ENCODE measurements around the gene CLK3. TPM values are rescaled to one million over a fixed set of nuclear protein-coding genes. Genes with fewer than 3 reads are reported as not detected.
"Not testable (repeated sequence)": the region's sequence is repeated elsewhere in the genome, so short reads cannot be mapped to it uniquely, and the experiment has no call there.

CLK3 gene
- total RNA-seq, 8 experiments from 2014 or later, result 61.4 to 116 (median 77.9) TPM

DNA sequence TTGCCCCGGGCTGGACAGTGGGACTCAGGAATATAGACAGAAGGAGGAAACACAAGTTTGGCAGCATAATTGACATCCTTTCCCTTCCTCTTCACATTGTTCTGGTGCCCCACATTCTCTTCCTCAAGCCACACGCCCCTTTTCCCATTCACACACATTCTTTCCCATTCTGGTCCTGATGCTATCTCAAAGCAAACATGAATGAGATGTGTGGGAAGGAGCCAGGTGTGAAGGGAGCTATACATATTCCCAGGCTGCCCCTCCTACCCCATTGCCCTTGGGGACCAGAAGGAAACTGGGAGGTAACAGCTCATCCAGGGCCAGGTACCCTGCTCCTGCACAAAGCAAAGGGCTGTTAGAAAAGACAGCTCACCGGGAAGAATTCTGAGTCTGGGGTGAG lies 23.4 kb upstream of the CLK3 start:
- H3K4me3 ChIP-seq, result no peak overlapping the region
- no peak overlapping the region for H3K27ac ChIP-seq
- peaks cover 14 to 18% of the 10 kb centered on the region in 2 donors for H3K4me1 ChIP-seq (replicated peaks in 1 of 2)
- in situ Hi-C loops (cut with MboI; ENCODE audit: low pct_unique_long_range_greater_than_20kb in 2 of 9, low sequenced_read_pairs in 9 of 9, unreplicated experiment in 9 of 9), result no loop called here
- 80 to 100% (median 100%) methylated on average over 1 of the region's 3 CpGs; no CpG with 5 or more reads in 5 of the 10 experiments for WGBS, 10 experiments
- ATAC-seq (replicated peaks in 6 of 8), result no peak

DNA sequence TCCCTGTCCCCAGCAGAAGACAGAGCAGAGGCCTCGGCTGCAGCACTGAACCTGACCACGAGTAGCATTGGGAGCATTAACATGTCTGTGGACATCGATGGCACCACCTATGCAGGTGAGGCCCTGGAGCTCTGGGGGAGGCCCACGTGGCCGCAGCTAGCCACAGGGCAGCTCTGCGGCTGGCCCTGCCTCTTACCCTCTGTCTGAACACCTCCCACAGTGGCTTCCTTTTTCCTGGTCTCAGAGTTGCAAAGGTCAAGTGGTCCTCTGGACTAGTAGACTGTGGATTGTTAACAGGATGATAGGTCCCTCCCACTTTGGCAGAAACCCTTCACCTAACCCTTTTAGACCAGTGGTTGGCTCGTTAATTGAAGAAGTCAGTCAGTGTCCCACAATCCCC lies 22.5 kb upstream of the CLK3 start:
- Histone ChIP-seq H3K4me3 (no peak overlapping the region), H3K4me1 (replicated peaks in 1 of 2) (peaks cover 19 to 20% of the 10 kb centered on the region in 2 donors), H3K27ac (no peak overlapping the region)
- in situ Hi-C loops (cut with MboI; ENCODE audit: low pct_unique_long_range_greater_than_20kb in 2 of 9, low sequenced_read_pairs in 9 of 9, unreplicated experiment in 9 of 9), result no loop called here
- no peak for ATAC-seq (replicated peaks in 6 of 8)
- WGBS, 10 experiments, result 67 to 100% (median 97%) methylated on average over 1 to 4 of the region's 7 CpGs; no CpG with 5 or more reads in 4 of the 10 experiments

DNA sequence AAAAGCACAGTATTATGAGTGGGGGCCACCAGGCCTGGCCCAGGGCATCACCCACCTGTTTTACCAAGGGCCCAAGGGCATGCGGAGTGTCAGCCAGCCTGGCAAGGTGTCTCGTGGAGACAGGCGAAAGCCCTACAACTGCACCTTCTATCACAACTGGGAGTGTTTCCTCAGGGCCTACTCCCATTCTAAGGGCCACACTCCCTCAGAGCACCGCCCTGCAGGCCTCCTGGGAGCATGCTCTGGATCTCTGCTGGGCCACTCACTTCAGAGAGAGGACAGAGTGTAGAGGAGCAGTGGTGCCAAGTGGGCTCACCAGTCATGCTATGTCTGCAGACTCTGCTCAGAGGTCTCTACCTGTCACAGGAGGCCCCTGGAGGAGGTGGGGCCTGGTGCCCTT lies 21.2 kb upstream of the CLK3 start:
- Histone ChIP-seq H3K4me1 (replicated peaks in 1 of 2) (peaks cover 12 to 19% of the 10 kb centered on the region in 2 donors), H3K4me3 (no peak overlapping the region), H3K27ac (no peak overlapping the region)
- WGBS, 10 experiments, result 100% methylated on average over 1 of the region's 4 CpGs; no CpG with 5 or more reads in 6 of the 10 experiments
- in situ Hi-C loops (cut with MboI; ENCODE audit: low pct_unique_long_range_greater_than_20kb in 2 of 9, low sequenced_read_pairs in 9 of 9, unreplicated experiment in 9 of 9), result no loop called here
- ATAC-seq (replicated peaks in 6 of 8), result no peak

DNA sequence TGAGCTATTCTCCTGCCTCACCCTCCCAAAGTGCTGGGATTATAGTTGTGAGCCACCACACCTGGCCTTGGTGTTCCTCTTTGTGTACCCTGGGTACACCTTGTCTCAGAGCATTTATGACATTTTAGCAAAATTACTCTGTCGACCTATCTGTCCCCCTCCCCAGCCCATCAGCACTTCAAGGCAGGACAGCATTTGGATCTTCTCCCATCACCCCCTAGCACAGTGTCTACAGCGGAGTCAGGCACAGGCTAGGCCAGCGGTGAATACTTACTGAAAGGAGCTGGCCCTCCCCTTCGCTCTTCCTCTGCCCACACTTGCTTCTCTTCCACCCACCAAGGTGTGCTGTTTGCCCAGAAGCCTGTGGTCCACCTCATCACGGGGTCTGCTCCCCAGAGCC lies 20.4 kb upstream of the CLK3 start:
- ATAC-seq (replicated peaks in 6 of 8), result no peak
- no peak overlapping the region for H3K4me3 ChIP-seq
- H3K4me1 ChIP-seq (replicated peaks in 1 of 2), result peaks cover 5 to 13% of the 10 kb centered on the region in 2 donors
- H3K27ac ChIP-seq, result no peak overlapping the region
- 83 to 100% (median 100%) methylated on average over 1 to 3 of the region's 5 CpGs; no CpG with 5 or more reads in 5 of the 10 experiments for WGBS, 10 experiments
- in situ Hi-C loops (cut with MboI; ENCODE audit: low pct_unique_long_range_greater_than_20kb in 2 of 9, low sequenced_read_pairs in 9 of 9, unreplicated experiment in 9 of 9), result no loop called here

DNA sequence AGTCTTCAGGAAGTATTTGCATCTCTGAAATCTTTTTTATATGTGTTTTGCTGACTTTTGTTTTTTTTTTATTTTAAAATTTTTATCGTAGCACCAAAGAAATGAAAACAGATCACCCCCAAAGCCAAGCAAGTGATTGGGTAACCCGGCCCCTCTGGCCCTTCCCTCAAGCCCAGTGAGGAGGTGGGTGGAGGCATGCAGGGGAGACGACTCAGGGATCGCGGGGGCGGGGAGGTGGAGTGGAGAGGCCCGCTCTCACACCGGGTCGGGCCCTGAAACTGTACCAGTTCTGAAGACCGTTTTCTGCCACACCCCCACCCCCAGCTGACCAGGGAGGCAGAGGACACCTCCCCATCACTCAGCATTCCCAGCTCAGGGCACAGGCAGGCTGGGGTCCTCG lies 18.9 kb upstream of the CLK3 start:
- H3K4me3 ChIP-seq; H3K27ac ChIP-seq; ATAC-seq (replicated peaks in 6 of 8); in situ Hi-C loops (cut with MboI; ENCODE audit: low pct_unique_long_range_greater_than_20kb in 2 of 9, low sequenced_read_pairs in 9 of 9, unreplicated experiment in 9 of 9): not testable (repeated sequence)
- peaks cover 5 to 13% of the 10 kb centered on the region in 2 donors for H3K4me1 ChIP-seq (replicated peaks in 1 of 2)
- WGBS, 10 experiments, result 60 to 100% (median 100%) methylated on average over 1 to 2 of the region's 11 CpGs; no CpG with 5 or more reads in 7 of the 10 experiments

DNA sequence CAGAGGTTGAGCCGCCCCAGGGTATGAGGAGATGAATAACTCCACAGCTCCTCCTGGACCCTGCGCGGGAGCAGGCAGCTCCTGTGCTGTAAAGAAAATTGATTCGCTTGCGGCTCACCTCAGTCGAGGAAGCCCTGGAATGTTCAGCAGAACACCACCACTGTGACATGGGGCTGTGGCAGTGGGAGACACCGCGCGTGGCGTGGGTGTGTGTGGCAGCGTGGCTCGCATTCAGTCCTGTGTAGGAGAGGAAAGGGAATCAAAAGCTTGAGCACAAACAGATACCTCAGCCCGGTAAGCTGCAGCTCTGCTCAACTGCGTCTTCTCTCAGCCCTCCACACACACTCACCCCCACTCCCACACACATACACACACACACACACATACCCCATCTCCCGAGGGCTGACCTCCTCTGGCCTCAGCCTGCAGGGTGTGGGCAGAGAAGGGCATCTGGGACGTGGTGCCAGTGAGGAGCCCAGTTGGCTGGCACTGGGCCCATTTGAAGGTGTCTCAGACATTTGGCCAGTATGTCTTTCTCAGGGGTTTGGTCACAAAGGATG lies 18.4 kb upstream of the CLK3 start:
- H3K4me1 ChIP-seq (replicated peaks in 1 of 2), result peaks cover 5 to 13% of the 10 kb centered on the region in 2 donors
- WGBS, 10 experiments, result 100% methylated on average over 1 of the region's 16 CpGs; no CpG with 5 or more reads in 9 of the 10 experiments
- H3K4me3 ChIP-seq; ATAC-seq (replicated peaks in 6 of 8); in situ Hi-C loops (cut with MboI; ENCODE audit: low pct_unique_long_range_greater_than_20kb in 2 of 9, low sequenced_read_pairs in 9 of 9, unreplicated experiment in 9 of 9); H3K27ac ChIP-seq: not testable (repeated sequence)

DNA sequence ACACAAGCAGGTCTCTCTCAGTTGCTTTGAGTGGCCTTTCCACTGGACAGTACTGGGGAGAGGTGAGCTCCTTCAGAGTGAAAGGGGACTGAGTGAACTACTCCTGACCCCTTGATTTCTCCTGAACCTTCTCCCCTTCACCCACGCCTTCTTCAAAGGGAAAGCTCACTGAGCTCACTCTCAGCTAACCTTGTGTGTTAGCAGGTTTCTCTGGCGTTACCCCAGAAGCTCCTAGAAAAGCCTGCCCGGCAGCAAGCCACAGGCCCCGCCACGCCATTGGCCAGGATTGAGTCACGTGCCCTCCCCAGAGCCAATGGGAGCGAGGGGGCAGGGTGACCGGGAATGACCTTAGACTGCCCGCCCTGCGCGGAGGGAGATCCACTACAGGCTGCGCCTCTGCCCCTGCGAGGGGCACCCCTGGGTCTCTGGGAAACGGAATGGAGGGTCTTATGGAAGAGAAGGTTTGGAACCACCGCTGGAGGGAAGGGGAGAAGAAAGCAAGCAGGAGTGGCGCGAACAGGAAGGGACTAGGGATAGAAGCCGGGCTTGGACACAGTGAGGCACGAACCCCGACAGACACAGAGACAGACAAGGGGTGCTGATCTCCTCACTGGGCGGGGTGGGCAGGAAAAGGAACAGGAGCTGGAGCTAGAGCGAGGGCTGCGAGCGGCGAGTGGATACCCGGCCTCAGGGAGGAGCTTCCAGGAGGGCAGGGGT lies 17.4 kb upstream of the CLK3 start:
- peak overlapping the region; percentile 20 to 39 (median 29) for H3K4me3 ChIP-seq
- ATAC-seq (replicated peaks in 6 of 8), result peak; percentile 95 to 98 (median 97)
- peaks cover 5 to 13% of the 10 kb centered on the region in 2 donors for H3K4me1 ChIP-seq (replicated peaks in 1 of 2)
- in situ Hi-C loops (cut with MboI; ENCODE audit: low pct_unique_long_range_greater_than_20kb in 2 of 9, low sequenced_read_pairs in 9 of 9, unreplicated experiment in 9 of 9), result no loop called here
- peak overlapping the region; percentile 78 to 80 for H3K27ac ChIP-seq
- 0 to 64% (median 2%) methylated on average over 1 to 15 of the region's 26 CpGs; no CpG with 5 or more reads in 5 of the 10 experiments for WGBS, 10 experiments

DNA sequence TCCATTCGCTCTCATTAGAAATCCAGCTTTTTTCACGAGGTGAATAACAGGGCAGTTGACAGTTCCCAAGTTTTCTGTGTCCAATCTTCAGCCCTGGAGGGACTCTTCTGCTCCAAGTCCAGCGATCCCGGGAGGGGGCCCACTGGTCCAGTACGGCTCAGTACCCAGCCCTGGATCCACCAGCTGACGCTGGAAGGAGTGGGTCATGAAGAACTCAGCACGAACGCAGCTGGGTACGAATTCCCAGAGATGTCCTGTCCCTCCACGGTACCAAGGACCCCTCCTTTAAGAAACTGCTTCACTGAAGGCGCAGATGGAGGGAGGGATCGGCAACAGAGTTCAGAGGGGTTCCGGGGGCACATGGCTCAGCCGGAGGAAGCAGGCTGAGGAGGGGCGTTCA lies 16.5 kb upstream of the CLK3 start:
- Histone ChIP-seq H3K4me3 (peak overlapping the region in 1 of 5 donors; percentile 31), H3K27ac (no peak overlapping the region), H3K4me1 (replicated peaks in 1 of 2) (peaks cover 5 to 13% of the 10 kb centered on the region in 2 donors)
- in situ Hi-C loops (cut with MboI; ENCODE audit: low pct_unique_long_range_greater_than_20kb in 2 of 9, low sequenced_read_pairs in 9 of 9, unreplicated experiment in 9 of 9), result no loop called here
- WGBS, 10 experiments, result 57 to 100% (median 94%) methylated on average over 2 to 6 of the region's 15 CpGs; no CpG with 5 or more reads in 4 of the 10 experiments
- no peak for ATAC-seq (replicated peaks in 6 of 8)

DNA sequence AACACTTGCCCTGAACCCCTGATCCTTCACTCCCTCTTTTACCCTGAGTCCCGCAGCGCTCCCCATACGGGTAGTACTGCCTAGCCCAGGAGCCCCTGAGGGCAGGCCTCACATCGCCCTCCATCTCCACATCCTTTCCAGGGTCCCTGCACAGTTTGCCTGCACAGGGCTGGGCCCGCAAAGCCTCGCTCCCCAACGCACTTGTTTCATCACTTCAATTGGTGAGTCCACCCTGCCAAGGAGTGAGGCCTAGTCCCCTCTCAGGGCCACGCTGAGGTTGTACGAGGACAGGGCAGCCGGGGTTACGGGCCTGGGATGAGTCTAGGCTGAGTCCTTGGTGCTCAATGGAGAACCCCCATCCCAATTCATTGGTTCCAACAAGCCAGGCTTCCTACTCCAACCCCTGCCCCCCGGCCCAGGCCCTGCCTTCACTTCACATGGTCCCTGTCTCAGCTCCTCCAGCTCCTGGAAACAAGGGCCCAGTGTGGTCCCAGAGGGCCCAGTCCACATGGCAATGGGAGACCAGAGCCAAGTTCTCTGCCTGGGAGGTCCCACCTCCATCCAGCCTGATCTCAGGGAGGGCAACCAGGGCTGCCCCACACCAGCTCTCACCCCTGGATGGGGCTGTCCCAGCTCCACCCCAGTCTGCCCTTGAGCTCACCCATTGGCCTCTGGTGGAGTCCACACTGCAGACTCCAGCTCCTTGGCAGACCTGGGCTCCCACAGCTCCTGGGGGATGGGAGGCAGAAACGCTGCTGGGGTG lies 12.4 kb upstream of the CLK3 start:
- WGBS, 10 experiments, result 24 to 100% (median 67%) methylated on average over 2 of the region's 13 CpGs; no CpG with 5 or more reads in 7 of the 10 experiments
- no peak overlapping the region for H3K4me3 ChIP-seq
- H3K4me1 ChIP-seq (replicated peaks in 1 of 2), result peaks cover 0 to 8% of the 10 kb centered on the region in 2 donors
- in situ Hi-C loops (cut with MboI; ENCODE audit: low pct_unique_long_range_greater_than_20kb in 2 of 9, low sequenced_read_pairs in 9 of 9, unreplicated experiment in 9 of 9), result no loop called here
- ATAC-seq (replicated peaks in 6 of 8), result no peak
- no peak overlapping the region for H3K27ac ChIP-seq

DNA sequence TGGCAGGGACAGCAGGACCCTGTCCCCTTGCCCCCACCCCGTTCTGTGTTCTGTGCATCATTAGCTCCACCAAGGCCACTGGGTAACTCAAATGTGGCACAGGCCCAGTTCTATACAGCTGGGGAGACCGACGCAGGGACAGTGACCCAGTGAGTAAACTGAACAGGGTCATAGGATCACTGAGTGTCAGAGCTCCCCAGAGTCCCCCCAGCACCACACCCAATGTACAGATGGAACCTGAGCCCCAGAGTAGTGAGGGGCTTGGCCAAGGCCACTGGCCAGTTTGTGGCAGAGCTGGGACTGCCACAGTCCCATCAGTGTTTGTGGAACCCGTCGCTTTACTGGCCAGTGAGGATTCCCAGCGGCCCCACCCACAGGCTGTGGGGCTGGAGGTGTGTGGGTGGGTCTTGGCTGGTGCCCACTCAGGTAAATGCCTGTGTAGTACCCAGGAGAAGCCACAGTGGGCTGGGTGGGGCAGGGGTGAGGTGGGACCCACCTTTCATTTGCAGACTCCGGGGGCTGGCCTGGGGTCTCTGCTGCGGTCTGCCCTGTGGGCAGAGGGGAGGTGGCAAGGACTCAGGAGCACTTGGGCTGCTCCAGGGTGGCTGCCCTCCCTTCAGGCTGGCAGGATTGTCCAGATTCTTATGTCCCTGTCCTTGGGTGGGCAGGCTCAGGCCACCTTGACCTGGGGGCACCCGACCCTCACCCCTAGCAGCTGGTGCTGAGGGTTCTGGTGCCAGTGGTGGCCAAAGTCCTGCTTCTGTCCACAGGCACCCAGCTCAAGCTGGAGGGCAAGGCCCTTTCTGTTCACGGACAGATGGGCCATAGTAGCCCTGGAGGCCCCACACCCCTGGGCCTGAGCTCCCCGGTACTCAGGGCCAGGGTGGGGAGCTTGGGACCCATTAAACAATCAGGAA lies 11.6 kb upstream of the CLK3 start:
- no peak overlapping the region for H3K4me3 ChIP-seq
- H3K4me1 ChIP-seq (replicated peaks in 1 of 2), result peaks cover 0 to 2% of the 10 kb centered on the region in 2 donors
- in situ Hi-C loops (cut with MboI; ENCODE audit: low pct_unique_long_range_greater_than_20kb in 2 of 9, low sequenced_read_pairs in 9 of 9, unreplicated experiment in 9 of 9), result no loop called here
- no peak for ATAC-seq (replicated peaks in 6 of 8)
- WGBS, 10 experiments, result 80 to 100% (median 97%) methylated on average over 1 to 3 of the region's 11 CpGs; no CpG with 5 or more reads in 6 of the 10 experiments
- H3K27ac ChIP-seq, result no peak overlapping the region

DNA sequence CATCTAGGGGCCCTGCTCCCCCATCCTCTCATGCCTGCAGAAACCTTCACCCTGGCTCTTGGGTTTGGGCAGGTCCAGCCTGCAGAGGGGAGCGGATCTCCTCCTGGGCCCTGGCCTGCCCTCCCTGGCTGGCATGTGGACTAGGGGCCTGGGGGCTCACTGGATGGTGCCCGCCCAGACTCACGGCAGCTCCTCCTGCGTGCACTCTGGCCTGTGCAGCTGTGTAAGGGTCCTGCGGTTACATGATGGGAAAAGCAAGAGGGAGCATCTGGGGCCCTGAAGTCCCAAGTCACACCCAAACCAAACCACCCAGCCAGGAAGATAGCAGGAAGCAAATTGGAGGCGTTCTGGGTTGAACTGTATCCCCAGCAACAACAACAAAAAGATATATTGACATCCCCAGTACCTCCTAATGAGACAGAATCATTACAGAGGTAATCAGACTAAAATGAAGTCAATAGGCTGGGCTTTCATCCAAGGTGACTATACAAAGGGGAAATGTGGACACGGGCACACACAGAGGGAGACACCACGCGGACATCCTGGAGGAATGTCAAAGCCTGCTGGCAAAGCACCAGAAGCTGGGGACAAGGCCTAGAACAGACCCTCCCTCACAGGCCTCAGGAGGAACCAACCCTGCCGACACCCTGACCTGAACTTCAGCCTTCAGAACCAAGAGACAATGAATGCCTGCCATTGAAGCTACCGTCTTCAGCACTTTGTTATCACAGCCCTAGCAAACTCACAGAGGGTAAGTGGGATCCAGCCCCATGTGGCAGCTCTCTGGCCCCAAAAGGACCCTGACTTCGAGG lies 10.4 kb upstream of the CLK3 start:
- Histone ChIP-seq H3K4me1 (replicated peaks in 1 of 2) (no peaks in the 10 kb centered on the region), H3K27ac (no peak overlapping the region), H3K4me3 (no peak overlapping the region)
- in situ Hi-C loops (cut with MboI; ENCODE audit: low pct_unique_long_range_greater_than_20kb in 2 of 9, low sequenced_read_pairs in 9 of 9, unreplicated experiment in 9 of 9), result no loop called here
- 60 to 94% (median 80%) methylated on average over 1 to 10 of the region's 12 CpGs; no CpG with 5 or more reads in 3 of the 10 experiments for WGBS, 10 experiments
- peak in 1 of 8 experiments; percentile 22 for ATAC-seq (replicated peaks in 6 of 8)

DNA sequence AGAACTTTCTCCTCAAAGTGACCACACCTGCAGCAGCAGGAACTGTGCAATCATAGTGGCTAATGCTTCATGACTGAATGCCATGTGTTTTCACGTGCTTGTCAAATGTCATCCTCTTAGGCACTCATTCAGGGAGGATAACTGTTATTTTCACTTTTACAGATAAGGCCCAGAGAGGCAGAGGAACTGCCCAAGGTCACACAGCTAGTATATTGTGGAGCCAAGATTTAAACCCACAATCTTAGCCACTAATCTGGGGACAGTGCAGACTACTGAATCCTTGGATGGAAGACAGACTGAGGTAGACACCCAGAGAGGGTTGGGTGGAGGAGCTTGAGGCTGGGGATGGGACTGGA lies 9.9 kb upstream of the CLK3 start:
- no peak for ATAC-seq (replicated peaks in 6 of 8)
- no peaks in the 10 kb centered on the region for H3K4me1 ChIP-seq (replicated peaks in 1 of 2)
- no peak overlapping the region for H3K27ac ChIP-seq
- H3K4me3 ChIP-seq, result no peak overlapping the region
- in situ Hi-C loops (cut with MboI; ENCODE audit: low pct_unique_long_range_greater_than_20kb in 2 of 9, low sequenced_read_pairs in 9 of 9, unreplicated experiment in 9 of 9), result no loop called here
- 43 to 100% (median 89%) methylated on average over 1 of the region's 1 CpG; no CpG with 5 or more reads in 7 of the 10 experiments for WGBS, 10 experiments
